K562 (cell line): ENCODE measurements around the gene SMARCD2. TPM values are rescaled to one million over a fixed set of nuclear protein-coding genes. Genes with fewer than 3 reads are reported as not detected.

Experiments
- BRD4 ChIP-seq: fragments of 200-600 bp; sonication (generic); IDR thresholded peaks from 2 replicates; pipeline ENCODE4 v1.6.1; 2017; ENCODE audit warnings: inconsistent platforms
- CBX3 ChIP-seq, 2 experiments: IDR thresholded peaks; 1 replicate in 1 of 2; 2 replicates in 1 of 2; pipeline ENCODE4 v1.6.1; 2012; ENCODE audit warnings: inconsistent platforms in 2 of 2, low read length in 2 of 2, borderline replicate concordance in 1 of 2, control low read depth in 1 of 2
- CHD2 ChIP-seq: IDR thresholded peaks from 2 replicates; pipeline ENCODE4 v1.6.1; 2011; ENCODE audit warnings: low read depth, low read length
- CLOCK ChIP-seq: fragments of 250-450 bp; sonication (Bioruptor Pico); IDR thresholded peaks from 2 replicates; pipeline ENCODE4 v1.4.0; 2020; ENCODE audit warnings: mild to moderate bottlenecking, moderate library complexity, borderline replicate concordance
- FIP1L1 ChIP-seq: fragments of 200-400 bp; formaldehyde crosslinking; IDR thresholded peaks from 2 replicates; pipeline ENCODE4 v1.6.1; 2018; ENCODE audit warnings: mild to moderate bottlenecking, low read depth, low read length; ENCODE audit not compliant: poor library complexity, severe bottlenecking
- MAFF ChIP-seq: IDR thresholded peaks from 2 replicates; pipeline ENCODE4 v1.6.1; 2012; ENCODE audit warnings: low read length, improper control_type of control experiment
- MCM3 ChIP-seq: fragments of 450-650 bp; IDR thresholded peaks from 2 replicates; pipeline ENCODE4 v1.6.1; 2016
- NELFE ChIP-seq: IDR thresholded peaks from 2 replicates; pipeline ENCODE4 v1.6.1; 2011; ENCODE audit warnings: mild to moderate bottlenecking; ENCODE audit not compliant: insufficient read depth, insufficient read length
- NUFIP1 ChIP-seq: fragments of 450-650 bp; IDR thresholded peaks from 2 replicates; pipeline ENCODE4 v1.6.1; 2018; ENCODE audit not compliant: partially characterized antibody
- PTRF ChIP-seq: fragments of 450-650 bp; IDR thresholded peaks from 2 replicates; pipeline ENCODE4 v1.6.1; 2016; ENCODE audit warnings: mild to moderate bottlenecking, missing genetic modification characterization, missing compliant biosample characterization
- RCOR1 ChIP-seq, 2 experiments: IDR thresholded peaks; 2 replicates each; pipeline ENCODE4 v1.6.1; 2012; ENCODE audit warnings: low read depth in 2 of 2, low read length in 2 of 2, borderline replicate concordance in 1 of 2, improper control_type of control experiment in 1 of 2
- SMAD1 ChIP-seq: fragments of 150-350 bp; IDR thresholded peaks from 2 replicates; pipeline ENCODE4 v1.6.1; 2014; ENCODE audit warnings: low read length, low read depth; ENCODE audit not compliant: partially characterized antibody
- SOX6 ChIP-seq: fragments of 450-650 bp; IDR thresholded peaks from 2 replicates; pipeline ENCODE4 v1.6.1; 2014; ENCODE audit warnings: mild to moderate bottlenecking
- TCF7 ChIP-seq: sonication (generic); IDR thresholded peaks from 2 replicates; pipeline ENCODE4 v1.6.1; 2016; ENCODE audit warnings: antibody characterized with exemption, borderline replicate concordance
- TRIM28 ChIP-seq: fragments of 450-650 bp; IDR thresholded peaks from 2 replicates; pipeline ENCODE4 v1.6.1; 2017
- ZBTB8A ChIP-seq: fragments of 450-650 bp; IDR thresholded peaks from 2 replicates; pipeline ENCODE4 v1.6.1; 2018; ENCODE audit warnings: mild to moderate bottlenecking, moderate library complexity; ENCODE audit not compliant: partially characterized antibody
- ZKSCAN1 ChIP-seq: fragments of 150-350 bp; IDR thresholded peaks from 2 replicates; pipeline ENCODE4 v1.6.1; 2016; ENCODE audit warnings: low read depth, low read length
- ZNF57 ChIP-seq: fragments of 450-650 bp; formaldehyde crosslinking; IDR thresholded peaks from 2 replicates; pipeline ENCODE4 v1.4.0; 2020; ENCODE audit warnings: mild to moderate bottlenecking, moderate library complexity
- ZNF655 ChIP-seq: fragments of 250-450 bp; sonication (Bioruptor Pico); IDR thresholded peaks from 2 replicates; pipeline ENCODE4 v1.5.0; 2021
- polyA plus RNA-seq, 8 experiments: library from polyadenylated mRNA; depleted of rRNA in 4 of 8; stranded (reverse) in 5 of 8; unstranded in 3 of 8; fragments of >200 nt; fragmentation: Nextera tagmentation in 2 of 8; fragmentation: Illumina TruSeq in 1 of 8; extraction: Ambion mirVana in 2 of 8; extraction: Trizol in 1 of 8; gene quantifications; 2 replicates each; pipeline versions ENCODE4 v1.2.1 to v1.2.3, GENCODE V29; 2011 to 2014; ENCODE audit warnings: inconsistent platforms in 1 of 8, missing spikeins in 1 of 8
- total RNA-seq, 7 experiments: library from RNA; depleted of rRNA in 6 of 7; stranded (reverse); fragments of >200 nt in 6 of 7; fragmentation: Illumina TruSeq in 2 of 7; extraction: Trizol in 2 of 7; gene quantifications; 2 replicates each; pipeline versions ENCODE4 v1.2.1 to v1.2.3, GENCODE V29; 2011 to 2021; ENCODE audit warnings: low replicate concordance in 1 of 7
- TF ChIP-seq, protein P1 (sequence below): IDR thresholded peaks from 3 replicates; pipeline ENCODE4 v1.6.1; 2011; ENCODE audit warnings: borderline replicate concordance, mild to moderate bottlenecking, moderate library complexity; ENCODE audit not compliant: insufficient read length; ENCODE audit errors: extremely low read depth
- TF ChIP-seq, protein P2 (sequence below): sonication (generic); formaldehyde crosslinking; IDR thresholded peaks from 2 replicates; pipeline ENCODE4 v1.8.1; 2023; ENCODE audit warnings: mild to moderate bottlenecking, missing genetic modification reagents

The SMARCD2 gene
- total and polyA plus RNA-seq, 9 of the 15 experiments (the other 6 are each of a cell fraction or from before 2014, with no cell fraction given): 1.7 to 114 (median 90.3) TPM

- TF ChIP-seq ZNF655 (CRISPR knock-in tag) (no peak), PTRF (no peak), MAFF (no peak), FIP1L1 (no peak), NELFE (no peak), CBX3 (IDR thresholded peaks at IDR 0.05; ENCODE audit: borderline replicate concordance in 1 of 2, low read length in 2 of 2) (no peak), SMAD1 (no peak), NUFIP1 (no peak), SOX6 (no peak), CLOCK (CRISPR knock-in tag) (no peak), RCOR1 (IDR thresholded peaks at IDR 0.05; ENCODE audit: borderline replicate concordance in 1 of 2, low read depth in 2 of 2, low read length in 2 of 2) (0 out of 4 replicates have a peak, but pooled peaks of 1 of the 2 experiments have one; percentile 35), TCF7 (no peak), ZKSCAN1 (no peak), MCM3 (no peak), BRD4 (no peak), ZBTB8A (no peak), ZNF57 (CRISPR knock-in tag) (no peak), TRIM28 (no peak), CHD2 (no peak)
- TF ChIP-seq, protein P1, sequence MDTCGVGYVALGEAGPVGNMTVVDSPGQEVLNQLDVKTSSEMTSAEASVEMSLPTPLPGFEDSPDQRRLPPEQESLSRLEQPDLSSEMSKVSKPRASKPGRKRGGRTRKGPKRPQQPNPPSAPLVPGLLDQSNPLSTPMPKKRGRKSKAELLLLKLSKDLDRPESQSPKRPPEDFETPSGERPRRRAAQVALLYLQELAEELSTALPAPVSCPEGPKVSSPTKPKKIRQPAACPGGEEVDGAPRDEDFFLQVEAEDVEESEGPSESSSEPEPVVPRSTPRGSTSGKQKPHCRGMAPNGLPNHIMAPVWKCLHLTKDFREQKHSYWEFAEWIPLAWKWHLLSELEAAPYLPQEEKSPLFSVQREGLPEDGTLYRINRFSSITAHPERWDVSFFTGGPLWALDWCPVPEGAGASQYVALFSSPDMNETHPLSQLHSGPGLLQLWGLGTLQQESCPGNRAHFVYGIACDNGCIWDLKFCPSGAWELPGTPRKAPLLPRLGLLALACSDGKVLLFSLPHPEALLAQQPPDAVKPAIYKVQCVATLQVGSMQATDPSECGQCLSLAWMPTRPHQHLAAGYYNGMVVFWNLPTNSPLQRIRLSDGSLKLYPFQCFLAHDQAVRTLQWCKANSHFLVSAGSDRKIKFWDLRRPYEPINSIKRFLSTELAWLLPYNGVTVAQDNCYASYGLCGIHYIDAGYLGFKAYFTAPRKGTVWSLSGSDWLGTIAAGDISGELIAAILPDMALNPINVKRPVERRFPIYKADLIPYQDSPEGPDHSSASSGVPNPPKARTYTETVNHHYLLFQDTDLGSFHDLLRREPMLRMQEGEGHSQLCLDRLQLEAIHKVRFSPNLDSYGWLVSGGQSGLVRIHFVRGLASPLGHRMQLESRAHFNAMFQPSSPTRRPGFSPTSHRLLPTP: no peak
- TF ChIP-seq, protein P2, sequence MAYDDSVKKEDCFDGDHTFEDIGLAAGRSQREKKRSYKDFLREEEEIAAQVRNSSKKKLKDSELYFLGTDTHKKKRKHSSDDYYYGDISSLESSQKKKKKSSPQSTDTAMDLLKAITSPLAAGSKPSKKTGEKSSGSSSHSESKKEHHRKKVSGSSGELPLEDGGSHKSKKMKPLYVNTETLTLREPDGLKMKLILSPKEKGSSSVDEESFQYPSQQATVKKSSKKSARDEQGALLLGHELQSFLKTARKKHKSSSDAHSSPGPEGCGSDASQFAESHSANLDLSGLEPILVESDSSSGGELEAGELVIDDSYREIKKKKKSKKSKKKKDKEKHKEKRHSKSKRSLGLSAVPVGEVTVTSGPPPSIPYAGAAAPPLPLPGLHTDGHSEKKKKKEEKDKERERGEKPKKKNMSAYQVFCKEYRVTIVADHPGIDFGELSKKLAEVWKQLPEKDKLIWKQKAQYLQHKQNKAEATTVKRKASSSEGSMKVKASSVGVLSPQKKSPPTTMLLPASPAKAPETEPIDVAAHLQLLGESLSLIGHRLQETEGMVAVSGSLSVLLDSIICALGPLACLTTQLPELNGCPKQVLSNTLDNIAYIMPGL (CRISPR knock-in tag): no peak
Observed at GRCh38 chr17:63834431-63835166, 7.9 kb downstream of the SMARCD2 start (continued).
